Measurements from ENCODE around the gene AGBL3.
"Not testable (repeated sequence)": the region's sequence is repeated elsewhere in the genome, so short reads cannot be mapped to it uniquely, and the experiment has no call there.

- TF ChIP-seq MYC (IDR thresholded peaks at IDR 0.05; ENCODE audit: borderline replicate concordance, low read length); CTCF (IDR thresholded peaks at IDR 0.05); MAFK (IDR thresholded peaks at IDR 0.05; ENCODE audit: partially characterized antibody); POLR2A (IDR thresholded peaks at IDR 0.05; ENCODE audit: low read length); ESRRA (IDR thresholded peaks at IDR 0.05; ENCODE audit: borderline replicate concordance, low read length); ELK1 (IDR thresholded peaks at IDR 0.05; ENCODE audit: low read depth, low read length); POLR2AphosphoS2 (conservative IDR thresholded peaks at IDR 0.05; ENCODE audit: low read length); RNF2 (IDR thresholded peaks at IDR 0.05; ENCODE audit: borderline replicate concordance, low read depth); PHF8 (IDR thresholded peaks at IDR 0.05; ENCODE audit: borderline replicate concordance, low read depth): not testable (repeated sequence)
These were observed 138.3 kb downstream of the AGBL3 start for GRCh38 chr7:135124631-135125030.
